Left ventricle myocardium inferior (tissue), 1 donor: ENCODE results near the gene FDXR. TPM values are rescaled to one million over a fixed set of nuclear protein-coding genes. Genes with fewer than 3 reads are reported as not detected.

ENCODE experiments used
- DNase-seq: peaks from one replicate; pipeline ENCODE4 v3.0.0-alpha.2; 2020
- H3K27ac ChIP-seq: fragments of 200-600 bp; replicated peaks from 2 replicates; pipeline ENCODE4 v1.8.0; 2021
- H3K27me3 ChIP-seq: fragments of 200-600 bp; 2 replicates; pipeline ENCODE4 v1.8.0; 2021; ENCODE audit warnings: low read depth
- H3K36me3 ChIP-seq: fragments of 200-600 bp; 2 replicates; pipeline ENCODE4 v1.8.0; 2021
- H3K4me1 ChIP-seq: fragments of 200-600 bp; 2 replicates; pipeline ENCODE4 v1.8.0; 2021
- H3K4me3 ChIP-seq: fragments of 200-600 bp; 2 replicates; pipeline ENCODE4 v1.8.0; 2021; ENCODE audit warnings: mild to moderate bottlenecking, moderate library complexity
- H3K9me3 ChIP-seq: fragments of 200-600 bp; replicated peaks from 2 replicates; pipeline ENCODE4 v1.8.0; 2021
- CTCF ChIP-seq: fragments of 200-600 bp; IDR thresholded peaks from 2 replicates; pipeline ENCODE4 v1.8.0; 2021; ENCODE audit warnings: antibody characterized with exemption, mild to moderate bottlenecking, borderline replicate concordance
- intact Hi-C: fragments of 100-400 bp; cut with micrococcal nuclease; formaldehyde crosslinking; loops from one replicate; pipeline ENCODE4 v1.11.0; 2022
- total RNA-seq: library from RNA; stranded (reverse); fragmentation: NEBNext Ultra II Directional; extraction: Animal tissue kit (Norgen Biotek cat#: 25700); gene quantifications from one replicate; pipeline ENCODE4 v1.2.1, GENCODE V29; 2021
- donor health status: DM: no; HTN: yes; CAD: no; lungs with severe emphysema.

FDXR gene
- total RNA-seq, 1 donor from 2014 or later = 5.7 TPM

- no peak for DNase-seq
- Histone ChIP-seq H3K27me3 (peaks cover 50% of the 10 kb centered on the region), H3K4me1 (no peaks in the 10 kb centered on the region), H3K36me3 (no peaks in the 10 kb centered on the region), H3K9me3 (no peaks in the 10 kb centered on the region), H3K4me3 (no peak overlapping the region), H3K27ac (no peak overlapping the region)
- TF ChIP-seq CTCF = no peak
- intact Hi-C loops = no loop called here
These were observed 30.2 kb upstream of the FDXR start for GRCh38 chr17:74903034-74903433.

GRCh38 chr17:74901353-74902135 is 28.8 kb upstream of the FDXR start:
- H3K9me3 ChIP-seq = no peaks in the 10 kb centered on the region
- no peaks in the 10 kb centered on the region for H3K36me3 ChIP-seq
- no peak overlapping the region for H3K4me3 ChIP-seq
- H3K4me1 ChIP-seq = no peaks in the 10 kb centered on the region
- DNase-seq = no peak
- H3K27me3 ChIP-seq = peaks cover 53% of the 10 kb centered on the region
- intact Hi-C loops = no loop called here
- no peak for TF ChIP-seq CTCF
- H3K27ac ChIP-seq = no peak overlapping the region

- intact Hi-C loops = no loop called here
- Histone ChIP-seq H3K27me3 (peaks cover 53% of the 10 kb centered on the region), H3K27ac (no peak overlapping the region), H3K4me3 (no peak overlapping the region), H3K9me3 (no peaks in the 10 kb centered on the region), H3K36me3 (no peaks in the 10 kb centered on the region), H3K4me1 (no peaks in the 10 kb centered on the region)
- TF ChIP-seq CTCF = no peak
- DNase-seq = no peak
These were observed 27.4 kb upstream of the FDXR start for GRCh38 chr17:74900208-74900607.

GRCh38 chr17:74898376-74898946 is 25.7 kb upstream of the FDXR start:
- intact Hi-C loops = no loop called here
- H3K27ac ChIP-seq = no peak overlapping the region

More at GRCh38 chr17:74898376-74898946, 25.7 kb upstream of the FDXR start:
- no peaks in the 10 kb centered on the region for H3K36me3 ChIP-seq
- no peaks in the 10 kb centered on the region for H3K9me3 ChIP-seq
- peaks cover 5% of the 10 kb centered on the region for H3K4me1 ChIP-seq
- TF ChIP-seq CTCF = no peak
- DNase-seq = no peak
- peaks cover 53% of the 10 kb centered on the region for H3K27me3 ChIP-seq
- no peak overlapping the region for H3K4me3 ChIP-seq
